Activated CD4-positive, CD25-positive, alpha-beta regulatory T cell treated with anti-CD3 and anti-CD28 coated beads, Interleukin-2, amount 50 U/mL, for 16 hours (primary cell): ENCODE data around the gene KLK1.
"Not testable (repeated sequence)": the region's sequence is repeated elsewhere in the genome, so short reads cannot be mapped to it uniquely, and the experiment has no call there.

Experiments
- DNase-seq: peaks from one replicate; pipeline ENCODE4 v3.0.0-alpha.2; 2020; ENCODE audit warnings: low read depth, low spot score

Gene KLK1

DNA sequence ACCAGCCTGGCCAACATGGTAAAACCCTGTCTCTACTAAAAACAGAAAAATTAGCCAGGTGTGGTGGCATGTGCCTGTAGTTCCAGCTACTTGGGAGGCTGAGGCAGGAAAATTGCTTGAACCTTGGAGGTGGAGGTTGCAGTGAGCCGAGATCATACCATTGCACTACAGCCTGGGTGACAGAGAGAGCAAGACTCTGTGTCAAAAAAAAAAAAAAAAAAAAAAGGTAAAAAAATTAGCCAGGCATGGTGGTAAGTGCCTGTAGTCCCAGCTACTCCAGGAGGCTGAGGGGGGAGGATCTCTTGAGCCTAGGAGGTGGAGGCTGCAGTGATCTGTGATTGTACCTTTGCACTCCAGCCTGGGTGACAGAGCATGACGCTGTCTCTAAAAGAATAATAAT lies 53.4 kb downstream of the KLK1 start, which contains the start of gene GPR32:
TSS of gene GPR32 (plus strand) at position 301 of the 400 bp plus-strand sequence. CDS start 137 bp downstream, outside the sequence.
- not testable (repeated sequence) for DNase-seq
